HG02852 (cell line): ENCODE data around the gene TMED3.

Experiments used
- ATAC-seq: cut with Tn5 transposase; IDR thresholded peaks from one replicate; pipeline ENCODE4 v1.9.1; 2021; ENCODE audit warnings: mild to moderate bottlenecking, moderate library complexity; ENCODE audit not compliant: unreplicated experiment

TMED3 gene

GRCh38 chr15:79372428-79372827 is 61.5 kb downstream of the TMED3 start:
- no peak for ATAC-seq
